ENCODE data around the gene SOX5.

Gene SOX5

DNA sequence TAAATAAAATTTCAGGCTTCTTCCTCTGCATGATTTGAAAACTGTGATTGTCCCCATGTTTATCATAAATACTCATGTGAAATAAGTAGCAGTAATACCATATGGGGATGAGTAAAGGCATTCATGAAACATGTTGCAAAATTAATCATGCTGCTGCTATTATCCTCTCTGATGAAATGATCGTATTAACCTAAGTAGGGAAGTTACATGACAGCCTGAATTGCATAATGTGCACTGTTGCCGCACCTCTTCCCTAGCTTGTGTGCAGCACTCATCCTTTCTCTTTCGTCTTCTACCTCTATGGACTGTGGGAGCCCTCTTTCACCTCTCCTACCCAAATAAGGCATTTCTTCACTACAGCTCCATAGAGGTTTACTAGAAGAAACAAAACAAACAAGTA is 367.6 kb downstream of the SOX5 start:
- TF ChIP-seq, protein P1, sequence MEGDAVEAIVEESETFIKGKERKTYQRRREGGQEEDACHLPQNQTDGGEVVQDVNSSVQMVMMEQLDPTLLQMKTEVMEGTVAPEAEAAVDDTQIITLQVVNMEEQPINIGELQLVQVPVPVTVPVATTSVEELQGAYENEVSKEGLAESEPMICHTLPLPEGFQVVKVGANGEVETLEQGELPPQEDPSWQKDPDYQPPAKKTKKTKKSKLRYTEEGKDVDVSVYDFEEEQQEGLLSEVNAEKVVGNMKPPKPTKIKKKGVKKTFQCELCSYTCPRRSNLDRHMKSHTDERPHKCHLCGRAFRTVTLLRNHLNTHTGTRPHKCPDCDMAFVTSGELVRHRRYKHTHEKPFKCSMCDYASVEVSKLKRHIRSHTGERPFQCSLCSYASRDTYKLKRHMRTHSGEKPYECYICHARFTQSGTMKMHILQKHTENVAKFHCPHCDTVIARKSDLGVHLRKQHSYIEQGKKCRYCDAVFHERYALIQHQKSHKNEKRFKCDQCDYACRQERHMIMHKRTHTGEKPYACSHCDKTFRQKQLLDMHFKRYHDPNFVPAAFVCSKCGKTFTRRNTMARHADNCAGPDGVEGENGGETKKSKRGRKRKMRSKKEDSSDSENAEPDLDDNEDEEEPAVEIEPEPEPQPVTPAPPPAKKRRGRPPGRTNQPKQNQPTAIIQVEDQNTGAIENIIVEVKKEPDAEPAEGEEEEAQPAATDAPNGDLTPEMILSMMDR (IDR thresholded peaks at IDR 0.05; ENCODE audit: extremely low read depth, missing control alignments) = no peak

DNA sequence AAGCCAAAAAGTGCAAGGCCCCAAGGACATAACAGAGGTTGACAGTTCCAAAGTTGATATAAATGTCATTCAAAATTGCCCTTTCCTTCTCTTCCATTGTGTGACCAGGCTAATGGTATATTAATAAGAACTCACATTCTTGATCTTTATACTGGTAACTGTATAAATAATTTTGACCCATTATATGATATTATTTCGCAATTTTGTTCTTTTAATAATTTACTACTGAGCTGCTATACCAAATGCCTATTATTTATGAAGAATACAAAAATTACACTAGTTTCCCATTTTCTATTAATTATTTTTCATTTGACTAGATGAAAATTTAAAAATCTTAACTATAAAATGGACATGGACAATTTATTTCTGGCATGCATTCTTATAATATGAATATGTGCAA is 370.2 kb downstream of the SOX5 start:
- no peak for DNase-seq (ENCODE audit: low spot score)

More for the DNA sequence above, 367.6 kb downstream of the SOX5 start:
- no peak for DNase-seq (ENCODE audit: low spot score)

DNA sequence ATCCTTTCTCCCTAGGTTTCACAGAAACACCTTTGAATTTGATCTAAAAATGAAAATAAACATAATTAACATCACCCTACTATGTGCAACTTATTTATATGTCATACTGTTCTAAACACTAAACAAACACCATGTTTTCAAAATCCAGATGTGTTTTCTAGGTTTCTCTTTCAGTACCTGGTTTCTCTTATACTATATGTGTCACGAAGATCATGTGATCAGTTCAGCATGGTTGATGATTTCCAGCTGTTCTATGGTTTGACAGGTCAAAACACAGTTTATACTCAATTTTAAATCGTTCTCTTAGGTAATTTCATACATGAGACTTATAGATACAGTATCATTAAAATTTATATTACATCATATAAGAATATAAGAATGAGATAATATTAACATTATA is 373.1 kb downstream of the SOX5 start:
- DNase-seq (ENCODE audit: low spot score) = no peak
- TF ChIP-seq, protein P1 (IDR thresholded peaks at IDR 0.05; ENCODE audit: extremely low read depth, missing control alignments) = no peak

More for the DNA sequence above, 370.2 kb downstream of the SOX5 start:
- TF ChIP-seq, protein P1 (IDR thresholded peaks at IDR 0.05; ENCODE audit: extremely low read depth, missing control alignments) = no peak

- TF ChIP-seq, protein P1 (IDR thresholded peaks at IDR 0.05; ENCODE audit: extremely low read depth, missing control alignments) = no peak
- no peak for DNase-seq (ENCODE audit: low spot score)
Observed at GRCh38 chr12:23569356-23569755, 380.1 kb downstream of the SOX5 start.

- TF ChIP-seq, protein P1 (IDR thresholded peaks at IDR 0.05; ENCODE audit: extremely low read depth, missing control alignments) = no peak
Observed at GRCh38 chr12:23566133-23566532, 383.3 kb downstream of the SOX5 start.

GRCh38 chr12:23564451-23565152 is 384.9 kb downstream of the SOX5 start:
- TF ChIP-seq, protein P1 (IDR thresholded peaks at IDR 0.05; ENCODE audit: extremely low read depth, missing control alignments) = no peak
- DNase-seq (ENCODE audit: low spot score) = no peak

More at GRCh38 chr12:23566133-23566532, 383.3 kb downstream of the SOX5 start:
- no peak for DNase-seq (ENCODE audit: low spot score)

- no peak for DNase-seq (ENCODE audit: low spot score)
- TF ChIP-seq, protein P1 (IDR thresholded peaks at IDR 0.05; ENCODE audit: extremely low read depth, missing control alignments) = no peak
Observed at GRCh38 chr12:23561364-23562345, 387.8 kb downstream of the SOX5 start.

All from GM20000 (cell line).